Measurements from ENCODE around the gene MED17. TPM values are rescaled to one million over a fixed set of nuclear protein-coding genes. Genes with fewer than 3 reads are reported as not detected.
A peak's percentile ranks its signal among the peaks of the same experiment; 100 is the strongest.

MED17 gene
- total and polyA plus RNA-seq, 2 of the 13 experiments (the other 11 are each of a cell fraction or from before 2014, with no cell fraction given): 23.1 to 37.0 TPM

DNA sequence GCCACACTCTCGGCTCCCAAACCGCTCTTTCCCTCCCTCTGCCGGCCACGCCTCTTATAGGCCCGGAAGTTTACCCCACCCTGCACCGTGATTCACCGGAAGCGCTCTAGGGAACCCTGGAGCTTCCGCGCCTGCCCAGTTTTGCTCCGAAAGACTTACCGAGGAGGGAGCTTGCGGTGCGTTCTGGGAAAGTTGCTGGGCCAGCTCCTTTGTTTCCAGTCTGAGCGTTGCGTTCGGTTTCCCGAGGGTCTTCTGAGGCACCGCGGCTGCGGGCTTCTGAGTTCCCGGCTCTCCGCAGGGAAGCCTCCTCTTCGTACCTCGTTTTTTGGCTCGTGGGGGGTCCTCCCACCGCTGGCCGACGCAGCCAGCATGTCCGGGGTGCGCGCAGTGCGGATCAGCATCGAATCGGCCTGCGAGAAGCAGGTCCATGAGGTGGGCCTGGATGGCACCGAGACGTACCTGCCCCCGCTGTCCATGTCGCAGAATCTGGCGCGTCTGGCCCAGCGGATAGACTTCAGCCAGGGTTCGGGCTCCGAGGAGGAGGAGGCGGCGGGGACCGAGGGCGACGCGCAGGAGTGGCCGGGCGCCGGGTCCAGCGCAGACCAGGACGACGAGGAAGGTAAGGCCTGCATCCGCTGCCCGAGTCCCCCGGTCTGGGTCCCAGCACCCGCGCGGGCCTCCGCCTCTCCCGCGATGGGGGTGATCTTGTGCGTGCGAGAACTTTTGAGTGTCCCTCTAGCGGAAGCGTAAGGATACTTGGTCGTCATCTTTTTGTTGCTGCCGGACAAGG lies at the start of gene MED17 (continued):
- TF ChIP-seq, protein P1, sequence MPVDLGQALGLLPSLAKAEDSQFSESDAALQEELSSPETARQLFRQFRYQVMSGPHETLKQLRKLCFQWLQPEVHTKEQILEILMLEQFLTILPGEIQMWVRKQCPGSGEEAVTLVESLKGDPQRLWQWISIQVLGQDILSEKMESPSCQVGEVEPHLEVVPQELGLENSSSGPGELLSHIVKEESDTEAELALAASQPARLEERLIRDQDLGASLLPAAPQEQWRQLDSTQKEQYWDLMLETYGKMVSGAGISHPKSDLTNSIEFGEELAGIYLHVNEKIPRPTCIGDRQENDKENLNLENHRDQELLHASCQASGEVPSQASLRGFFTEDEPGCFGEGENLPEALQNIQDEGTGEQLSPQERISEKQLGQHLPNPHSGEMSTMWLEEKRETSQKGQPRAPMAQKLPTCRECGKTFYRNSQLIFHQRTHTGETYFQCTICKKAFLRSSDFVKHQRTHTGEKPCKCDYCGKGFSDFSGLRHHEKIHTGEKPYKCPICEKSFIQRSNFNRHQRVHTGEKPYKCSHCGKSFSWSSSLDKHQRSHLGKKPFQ (CRISPR knock-in tag; IDR thresholded peaks at IDR 0.05; ENCODE audit: insufficient replicate concordance): peak; percentile 43
- peak; percentile 85; the same call in 1 of the 2 replicates for TF ChIP-seq KAT8 (CRISPR knock-in tag; IDR thresholded peaks at IDR 0.05)
- TF ChIP-seq MAZ (IDR thresholded peaks at IDR 0.05; ENCODE audit: borderline replicate concordance, low read depth, low read length): peak; percentile 43; the same call in 1 of the 2 replicates
- TF ChIP-seq MAZ (CRISPR knock-in tag; IDR thresholded peaks at IDR 0.05; ENCODE audit: low read depth): no peak; the same call in 1 of the 2 replicates
- no peak for TF ChIP-seq MED13 (CRISPR knock-in tag; IDR thresholded peaks at IDR 0.05)
- no peak for TF ChIP-seq TEAD2 (CRISPR knock-in tag; IDR thresholded peaks at IDR 0.05)
- TF ChIP-seq ZNF264 (CRISPR knock-in tag; IDR thresholded peaks at IDR 0.05): no peak
- no peak for TF ChIP-seq ESRRA (CRISPR knock-in tag; IDR thresholded peaks at IDR 0.05; ENCODE audit: low read depth)
- peak; percentile 20; the same call in 1 of the 2 replicates for TF ChIP-seq MIXL1 (CRISPR knock-in tag; IDR thresholded peaks at IDR 0.05)
- TF ChIP-seq KLF16 (CRISPR knock-in tag; IDR thresholded peaks at IDR 0.05): peak; percentile 54 to 75; a peak in 2 of 4 replicates
- no peak for TF ChIP-seq ZSCAN20 (CRISPR knock-in tag; IDR thresholded peaks at IDR 0.05; ENCODE audit: borderline replicate concordance)
- TF ChIP-seq RBAK (CRISPR knock-in tag; IDR thresholded peaks at IDR 0.05): no peak; the same call in 1 of the 2 replicates
- peak; percentile 78; the same call in 1 of the 2 replicates for TF ChIP-seq ZNF317 (CRISPR knock-in tag; IDR thresholded peaks at IDR 0.05)
- TF ChIP-seq, protein P2, sequence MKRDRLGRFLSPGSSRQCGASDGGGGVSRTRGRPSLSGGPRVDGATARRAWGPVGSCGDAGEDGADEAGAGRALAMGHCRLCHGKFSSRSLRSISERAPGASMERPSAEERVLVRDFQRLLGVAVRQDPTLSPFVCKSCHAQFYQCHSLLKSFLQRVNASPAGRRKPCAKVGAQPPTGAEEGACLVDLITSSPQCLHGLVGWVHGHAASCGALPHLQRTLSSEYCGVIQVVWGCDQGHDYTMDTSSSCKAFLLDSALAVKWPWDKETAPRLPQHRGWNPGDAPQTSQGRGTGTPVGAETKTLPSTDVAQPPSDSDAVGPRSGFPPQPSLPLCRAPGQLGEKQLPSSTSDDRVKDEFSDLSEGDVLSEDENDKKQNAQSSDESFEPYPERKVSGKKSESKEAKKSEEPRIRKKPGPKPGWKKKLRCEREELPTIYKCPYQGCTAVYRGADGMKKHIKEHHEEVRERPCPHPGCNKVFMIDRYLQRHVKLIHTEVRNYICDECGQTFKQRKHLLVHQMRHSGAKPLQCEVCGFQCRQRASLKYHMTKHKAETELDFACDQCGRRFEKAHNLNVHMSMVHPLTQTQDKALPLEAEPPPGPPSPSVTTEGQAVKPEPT (CRISPR knock-in tag; IDR thresholded peaks at IDR 0.05; ENCODE audit: low read depth): no peak; the same call in none of the 2 replicates
- TF ChIP-seq PRPF4 (IDR thresholded peaks at IDR 0.05; ENCODE audit: low read depth, low read length, poor library complexity, severe bottlenecking): no peak
- TF ChIP-seq SP4 (CRISPR knock-in tag; IDR thresholded peaks at IDR 0.05): peak; percentile 85
- TF ChIP-seq, protein P3, sequence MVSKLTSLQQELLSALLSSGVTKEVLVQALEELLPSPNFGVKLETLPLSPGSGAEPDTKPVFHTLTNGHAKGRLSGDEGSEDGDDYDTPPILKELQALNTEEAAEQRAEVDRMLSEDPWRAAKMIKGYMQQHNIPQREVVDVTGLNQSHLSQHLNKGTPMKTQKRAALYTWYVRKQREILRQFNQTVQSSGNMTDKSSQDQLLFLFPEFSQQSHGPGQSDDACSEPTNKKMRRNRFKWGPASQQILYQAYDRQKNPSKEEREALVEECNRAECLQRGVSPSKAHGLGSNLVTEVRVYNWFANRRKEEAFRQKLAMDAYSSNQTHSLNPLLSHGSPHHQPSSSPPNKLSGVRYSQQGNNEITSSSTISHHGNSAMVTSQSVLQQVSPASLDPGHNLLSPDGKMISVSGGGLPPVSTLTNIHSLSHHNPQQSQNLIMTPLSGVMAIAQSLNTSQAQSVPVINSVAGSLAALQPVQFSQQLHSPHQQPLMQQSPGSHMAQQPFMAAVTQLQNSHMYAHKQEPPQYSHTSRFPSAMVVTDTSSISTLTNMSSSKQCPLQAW (CRISPR knock-in tag; IDR thresholded peaks at IDR 0.05): 0 out of 2 replicates have a peak, but pooled peaks have one; percentile 57
- 0 out of 2 replicates have a peak, but pooled peaks have one; percentile 25 for TF ChIP-seq ZSCAN31 (CRISPR knock-in tag; IDR thresholded peaks at IDR 0.05; ENCODE audit: low read depth)
- TF ChIP-seq KAT7 (CRISPR knock-in tag; IDR thresholded peaks at IDR 0.05; ENCODE audit: borderline replicate concordance): no peak; the same call in 1 of the 2 replicates
- TF ChIP-seq, protein P4, sequence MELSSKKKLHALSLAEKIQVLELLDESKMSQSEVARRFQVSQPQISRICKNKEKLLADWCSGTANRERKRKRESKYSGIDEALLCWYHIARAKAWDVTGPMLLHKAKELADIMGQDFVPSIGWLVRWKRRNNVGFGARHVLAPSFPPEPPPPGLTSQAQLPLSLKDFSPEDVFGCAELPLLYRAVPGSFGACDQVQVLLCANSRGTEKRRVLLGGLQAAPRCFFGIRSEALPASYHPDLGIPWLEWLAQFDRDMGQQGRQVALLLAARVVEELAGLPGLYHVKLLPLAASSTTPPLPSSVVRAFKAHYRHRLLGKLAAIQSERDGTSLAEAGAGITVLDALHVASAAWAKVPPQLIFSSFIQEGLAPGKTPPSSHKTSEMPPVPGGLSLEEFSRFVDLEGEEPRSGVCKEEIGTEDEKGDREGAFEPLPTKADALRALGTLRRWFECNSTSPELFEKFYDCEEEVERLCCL (CRISPR knock-in tag; IDR thresholded peaks at IDR 0.05; ENCODE audit: borderline replicate concordance): peak; percentile 90; the same call in 1 of the 2 replicates
- TF ChIP-seq, protein P5, sequence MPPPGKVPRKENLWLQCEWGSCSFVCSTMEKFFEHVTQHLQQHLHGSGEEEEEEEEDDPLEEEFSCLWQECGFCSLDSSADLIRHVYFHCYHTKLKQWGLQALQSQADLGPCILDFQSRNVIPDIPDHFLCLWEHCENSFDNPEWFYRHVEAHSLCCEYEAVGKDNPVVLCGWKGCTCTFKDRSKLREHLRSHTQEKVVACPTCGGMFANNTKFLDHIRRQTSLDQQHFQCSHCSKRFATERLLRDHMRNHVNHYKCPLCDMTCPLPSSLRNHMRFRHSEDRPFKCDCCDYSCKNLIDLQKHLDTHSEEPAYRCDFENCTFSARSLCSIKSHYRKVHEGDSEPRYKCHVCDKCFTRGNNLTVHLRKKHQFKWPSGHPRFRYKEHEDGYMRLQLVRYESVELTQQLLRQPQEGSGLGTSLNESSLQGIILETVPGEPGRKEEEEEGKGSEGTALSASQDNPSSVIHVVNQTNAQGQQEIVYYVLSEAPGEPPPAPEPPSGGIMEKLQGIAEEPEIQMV (CRISPR knock-in tag; IDR thresholded peaks at IDR 0.05; ENCODE audit: low read depth): no peak; the same call in 1 of the 2 replicates

Measured in HepG2 (cell line).